Measurements from ENCODE around the gene TCFL5.

Gene TCFL5

DNA sequence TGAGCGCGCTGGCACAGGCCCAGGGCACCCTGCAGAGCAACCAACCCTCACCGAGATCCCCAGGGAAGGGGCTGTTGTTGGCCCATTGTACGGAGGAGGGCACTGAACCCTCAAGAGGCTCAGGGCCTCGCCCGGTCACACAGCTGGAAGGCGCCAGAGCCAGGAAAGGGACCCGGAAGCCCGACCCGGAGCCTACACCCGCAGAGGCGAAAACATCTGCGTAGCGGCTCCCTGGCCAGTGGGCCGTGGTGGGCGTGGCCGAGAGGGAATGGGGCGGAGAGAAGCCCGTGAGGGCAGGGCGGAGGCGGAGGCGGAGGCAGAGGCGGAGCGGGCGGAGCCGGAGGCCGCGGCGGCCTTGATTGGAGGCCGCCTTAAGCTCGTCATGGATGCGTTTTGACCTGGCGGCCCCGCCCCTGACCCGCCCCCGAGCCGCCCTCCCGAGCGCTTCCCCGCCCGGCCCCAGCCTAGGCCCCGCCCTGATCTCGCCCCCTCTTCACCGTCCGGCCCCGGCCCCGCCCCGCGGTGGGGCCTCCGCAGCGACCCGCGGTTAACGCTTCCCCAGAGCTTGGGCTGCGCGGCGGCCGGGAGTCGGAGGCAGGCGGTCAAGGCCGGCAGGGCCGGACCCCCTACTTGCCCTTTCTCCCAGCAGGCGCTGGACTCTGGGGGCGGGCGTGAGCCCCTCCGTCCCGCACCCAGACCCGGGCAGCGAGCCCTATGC, 67.5 kb downstream of the TCFL5 start:
- DNase-seq = peak; percentile 93

- no peak for DNase-seq
Measured at GRCh38 chr20:62793757-62794006, 67.9 kb downstream of the TCFL5 start.

DNA sequence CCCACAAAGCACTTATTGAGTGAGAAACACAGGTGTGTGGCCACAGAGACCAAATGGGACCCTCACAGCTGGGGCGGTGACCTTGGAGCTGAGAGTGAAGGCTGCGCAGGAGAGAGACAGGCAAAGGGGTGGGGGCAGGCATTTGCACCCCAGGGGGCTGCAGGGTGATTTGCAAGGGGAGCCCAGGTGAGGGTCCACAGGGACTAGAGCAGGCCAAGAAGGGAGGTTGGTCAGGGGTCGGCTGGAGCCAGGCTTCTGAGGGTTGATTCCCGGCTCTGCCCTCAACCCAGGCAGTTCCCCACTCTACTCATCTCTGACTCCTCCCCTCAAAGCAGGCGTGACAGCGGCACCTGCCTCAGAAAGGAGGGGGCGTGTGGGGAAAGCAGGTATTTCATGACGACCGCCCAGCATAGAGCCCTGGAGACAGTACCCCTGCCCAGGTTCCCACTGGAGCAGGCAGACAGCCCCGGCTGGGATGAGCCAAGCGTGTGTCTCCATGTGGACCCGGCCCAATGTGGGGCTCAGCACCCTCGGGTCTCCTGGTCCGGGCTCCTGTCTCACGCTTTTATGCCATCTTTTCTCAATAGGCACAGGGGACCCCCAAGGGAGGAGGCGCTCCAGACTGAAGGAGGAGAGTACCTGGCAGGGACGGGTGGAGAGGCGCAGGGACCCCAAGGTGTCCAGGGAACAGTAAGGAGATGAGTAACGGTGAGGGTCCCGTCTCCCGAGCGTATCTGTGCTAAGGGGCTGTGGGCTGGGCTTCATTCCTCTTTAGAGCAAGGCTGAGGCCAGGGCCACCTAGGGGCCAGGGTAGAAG, 68.5 kb downstream of the TCFL5 start:
- DNase-seq = no peak

DNA sequence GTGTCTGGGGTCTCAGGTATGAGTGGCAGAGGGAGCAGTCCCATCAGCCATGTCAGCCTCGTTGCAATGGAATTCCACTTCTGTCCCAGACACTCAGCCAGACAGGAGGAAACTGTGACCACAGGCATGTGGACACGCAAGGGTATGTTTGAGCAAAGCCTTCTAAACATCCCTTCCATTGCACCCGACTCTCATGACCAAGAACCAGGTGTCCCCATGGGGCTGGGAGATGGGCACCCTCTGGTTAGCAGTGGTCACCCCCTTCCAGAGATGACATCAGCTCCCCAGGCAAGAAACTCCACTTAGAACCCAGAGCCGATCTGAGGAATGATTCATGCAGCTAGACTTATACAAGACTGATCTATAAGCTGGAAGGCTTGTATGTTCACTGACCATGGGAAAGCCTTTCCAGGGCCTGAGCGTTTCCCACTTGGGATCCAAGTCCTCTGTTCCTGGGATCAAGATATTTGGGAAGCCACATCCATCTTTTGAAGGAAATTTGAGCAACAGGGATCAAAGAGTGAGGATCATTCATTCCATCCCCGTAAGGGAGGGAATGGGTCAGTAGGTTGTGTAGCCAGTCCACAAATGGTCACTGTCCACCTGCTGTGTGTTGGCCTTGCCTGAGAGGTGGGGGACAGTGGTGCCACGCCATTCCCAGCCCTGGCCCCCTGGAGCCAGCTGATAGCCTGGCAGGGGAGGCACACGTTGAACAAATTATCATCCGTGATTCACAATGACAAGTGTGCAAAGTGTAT, 69.3 kb downstream of the TCFL5 start:
- no peak for DNase-seq

DNA sequence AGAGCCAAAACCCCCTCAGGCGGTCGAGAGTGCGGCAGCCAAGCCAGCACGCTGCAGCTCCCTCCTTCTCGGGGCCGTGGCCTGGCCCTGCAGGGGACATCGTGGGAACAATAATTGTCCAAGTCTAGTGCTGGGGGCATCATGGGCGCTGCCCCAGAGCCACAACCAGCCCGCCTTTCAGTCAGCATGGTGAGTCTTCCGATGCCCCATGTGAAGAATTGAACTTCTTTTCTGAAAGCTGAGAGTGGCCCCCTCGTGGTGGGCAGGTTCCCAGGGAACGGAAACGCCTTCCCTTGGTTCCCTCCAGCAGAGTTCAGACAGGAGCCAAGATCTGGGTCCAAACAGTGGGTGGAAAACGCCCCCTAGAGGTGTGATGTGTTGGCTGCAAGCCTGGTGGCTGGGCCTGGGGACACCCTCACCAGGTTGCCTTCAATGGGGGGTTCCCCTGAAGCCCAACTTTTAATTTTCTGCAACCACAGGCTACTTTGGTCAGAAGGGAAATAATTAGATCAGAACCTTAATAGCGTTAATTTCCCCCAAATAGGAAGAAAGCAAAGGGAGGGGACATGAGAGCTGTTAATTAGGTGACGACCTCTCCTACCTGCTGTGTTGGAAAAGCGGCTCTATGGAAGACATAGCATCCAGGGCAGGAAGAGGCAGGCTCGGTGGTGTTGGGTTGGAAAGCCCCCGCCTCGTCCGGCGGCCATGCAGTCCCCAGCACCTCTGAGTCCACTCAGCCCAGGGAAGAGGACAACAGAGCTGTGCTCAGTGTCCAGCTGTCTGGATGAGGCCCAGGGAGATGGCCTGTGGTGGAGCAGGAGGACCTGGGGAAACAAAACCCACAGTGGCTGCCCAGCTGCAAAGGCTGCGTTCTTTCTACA, 70.1 kb downstream of the TCFL5 start:
- DNase-seq = peak; percentile 95

All from NCI-H82 (cell line).